K562 (cell line): Measurements from ENCODE around the gene PSMB4.

Experiments
- EHMT2 ChIP-seq: fragments of 450-650 bp; IDR thresholded peaks from 2 replicates; pipeline ENCODE4 v1.6.1; 2018; ENCODE audit warnings: antibody characterized with exemption
- HSF4 ChIP-seq: fragments of 250-450 bp; sonication (Bioruptor Pico); IDR thresholded peaks from 2 replicates; pipeline ENCODE4 v2.1.2; 2022; ENCODE audit warnings: mild to moderate bottlenecking, moderate library complexity, borderline replicate concordance
- MEF2A ChIP-seq: IDR thresholded peaks from 2 replicates; pipeline ENCODE4 v1.6.1; 2011; ENCODE audit warnings: low read depth, mild to moderate bottlenecking, low read length, moderate library complexity; ENCODE audit not compliant: control insufficient read depth
- NFXL1 ChIP-seq: fragments of 450-650 bp; formaldehyde crosslinking; IDR thresholded peaks from 2 replicates; pipeline ENCODE4 v1.4.0; 2021; ENCODE audit warnings: mild to moderate bottlenecking
- POLR2AphosphoS5 ChIP-seq: IDR thresholded peaks from 2 replicates; pipeline ENCODE4 v1.6.1; 2011; ENCODE audit warnings: mild to moderate bottlenecking, low read depth, low read length, moderate library complexity; ENCODE audit not compliant: control insufficient read depth, insufficient read depth
- TAF1 ChIP-seq: IDR thresholded peaks from 2 replicates; pipeline ENCODE4 v1.6.1; 2011; ENCODE audit warnings: mild to moderate bottlenecking, low read length, moderate library complexity; ENCODE audit not compliant: insufficient read depth, control insufficient read depth, severe bottlenecking; ENCODE audit errors: extremely low read depth
- ZNF239 ChIP-seq: fragments of 250-450 bp; sonication (Bioruptor Pico); IDR thresholded peaks from 2 replicates; pipeline ENCODE4 v1.4.0; 2020; ENCODE audit warnings: mild to moderate bottlenecking
- ZNF24 ChIP-seq: fragments of 450-650 bp; IDR thresholded peaks from 2 replicates; pipeline ENCODE4 v1.6.1; 2016
- ZNF274 ChIP-seq: IDR thresholded peaks from 2 replicates; pipeline ENCODE4 v1.6.1; 2011; ENCODE audit warnings: low read depth, mild to moderate bottlenecking, low read length, moderate library complexity, borderline replicate concordance
- ZNF282 ChIP-seq: sonication (generic); formaldehyde crosslinking; IDR thresholded peaks from 2 replicates; pipeline ENCODE4 v1.8.1; 2023; ENCODE audit warnings: missing genetic modification reagents
- ZNF41 ChIP-seq: fragments of 250-450 bp; sonication (Bioruptor Pico); conservative IDR thresholded peaks from 2 replicates; pipeline ENCODE4 v1.4.0; 2020; ENCODE audit warnings: mild to moderate bottlenecking
- ZNF436 ChIP-seq: fragments of 250-450, 450-650 bp; sonication (Bioruptor Pico); formaldehyde crosslinking; IDR thresholded peaks from 2 replicates; pipeline ENCODE4 v1.7.0; 2020; ENCODE audit warnings: mild to moderate bottlenecking
- TF ChIP-seq, protein P1 (sequence below), 3 experiments: IDR thresholded peaks in 2 of 3; conservative IDR thresholded peaks in 1 of 3; 2 replicates each; pipeline ENCODE4 v1.5.1; 2011 to 2012; ENCODE audit warnings: low read length in 3 of 3, mild to moderate bottlenecking in 3 of 3, control low read depth in 2 of 3, improper control_type of control experiment in 1 of 3, inconsistent platforms in 1 of 3, low read depth in 1 of 3, mixed read lengths in 1 of 3, moderate library complexity in 1 of 3; ENCODE audit not compliant: insufficient read depth in 2 of 3
- TF ChIP-seq, protein P2 (sequence below): sonication (generic); formaldehyde crosslinking; IDR thresholded peaks from 2 replicates; pipeline ENCODE4 v1.4.0; 2020; ENCODE audit warnings: mild to moderate bottlenecking, missing genetic modification reagents

- TF ChIP-seq POLR2AphosphoS5, result no peak
- no peak for TF ChIP-seq NFXL1 (CRISPR knock-in tag)
- TF ChIP-seq ZNF41 (CRISPR knock-in tag), result no peak
- TF ChIP-seq, protein P1, sequence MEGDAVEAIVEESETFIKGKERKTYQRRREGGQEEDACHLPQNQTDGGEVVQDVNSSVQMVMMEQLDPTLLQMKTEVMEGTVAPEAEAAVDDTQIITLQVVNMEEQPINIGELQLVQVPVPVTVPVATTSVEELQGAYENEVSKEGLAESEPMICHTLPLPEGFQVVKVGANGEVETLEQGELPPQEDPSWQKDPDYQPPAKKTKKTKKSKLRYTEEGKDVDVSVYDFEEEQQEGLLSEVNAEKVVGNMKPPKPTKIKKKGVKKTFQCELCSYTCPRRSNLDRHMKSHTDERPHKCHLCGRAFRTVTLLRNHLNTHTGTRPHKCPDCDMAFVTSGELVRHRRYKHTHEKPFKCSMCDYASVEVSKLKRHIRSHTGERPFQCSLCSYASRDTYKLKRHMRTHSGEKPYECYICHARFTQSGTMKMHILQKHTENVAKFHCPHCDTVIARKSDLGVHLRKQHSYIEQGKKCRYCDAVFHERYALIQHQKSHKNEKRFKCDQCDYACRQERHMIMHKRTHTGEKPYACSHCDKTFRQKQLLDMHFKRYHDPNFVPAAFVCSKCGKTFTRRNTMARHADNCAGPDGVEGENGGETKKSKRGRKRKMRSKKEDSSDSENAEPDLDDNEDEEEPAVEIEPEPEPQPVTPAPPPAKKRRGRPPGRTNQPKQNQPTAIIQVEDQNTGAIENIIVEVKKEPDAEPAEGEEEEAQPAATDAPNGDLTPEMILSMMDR (IDR thresholded peaks at IDR 0.05 in 2 of 3, conservative IDR thresholded peaks at IDR 0.05 in 1 of 3; ENCODE audit: insufficient read depth in 2 of 3, low read depth in 1 of 3, low read length in 3 of 3), result no peak
- TF ChIP-seq ZNF436, result no peak
- no peak for TF ChIP-seq TAF1
- TF ChIP-seq ZNF239 (CRISPR knock-in tag), result no peak
- no peak for TF ChIP-seq ZNF282 (CRISPR knock-in tag)
- TF ChIP-seq, protein P2, sequence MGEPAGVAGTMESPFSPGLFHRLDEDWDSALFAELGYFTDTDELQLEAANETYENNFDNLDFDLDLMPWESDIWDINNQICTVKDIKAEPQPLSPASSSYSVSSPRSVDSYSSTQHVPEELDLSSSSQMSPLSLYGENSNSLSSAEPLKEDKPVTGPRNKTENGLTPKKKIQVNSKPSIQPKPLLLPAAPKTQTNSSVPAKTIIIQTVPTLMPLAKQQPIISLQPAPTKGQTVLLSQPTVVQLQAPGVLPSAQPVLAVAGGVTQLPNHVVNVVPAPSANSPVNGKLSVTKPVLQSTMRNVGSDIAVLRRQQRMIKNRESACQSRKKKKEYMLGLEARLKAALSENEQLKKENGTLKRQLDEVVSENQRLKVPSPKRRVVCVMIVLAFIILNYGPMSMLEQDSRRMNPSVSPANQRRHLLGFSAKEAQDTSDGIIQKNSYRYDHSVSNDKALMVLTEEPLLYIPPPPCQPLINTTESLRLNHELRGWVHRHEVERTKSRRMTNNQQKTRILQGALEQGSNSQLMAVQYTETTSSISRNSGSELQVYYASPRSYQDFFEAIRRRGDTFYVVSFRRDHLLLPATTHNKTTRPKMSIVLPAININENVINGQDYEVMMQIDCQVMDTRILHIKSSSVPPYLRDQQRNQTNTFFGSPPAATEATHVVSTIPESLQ, result no peak
- no peak for TF ChIP-seq HSF4 (CRISPR knock-in tag)
- TF ChIP-seq EHMT2, result no peak
- no peak for TF ChIP-seq ZNF274
- TF ChIP-seq MEF2A, result no peak
- no peak for TF ChIP-seq ZNF24
Measured at GRCh38 chr1:151371370-151372057, 27.9 kb upstream of the PSMB4 start.
